GM19452 (cell line): ENCODE results near the gene ISCA2.

ENCODE experiments used
- ATAC-seq: cut with Tn5 transposase; IDR thresholded peaks from one replicate; pipeline ENCODE4 v1.9.1; 2021; ENCODE audit not compliant: unreplicated experiment

Gene ISCA2

DNA sequence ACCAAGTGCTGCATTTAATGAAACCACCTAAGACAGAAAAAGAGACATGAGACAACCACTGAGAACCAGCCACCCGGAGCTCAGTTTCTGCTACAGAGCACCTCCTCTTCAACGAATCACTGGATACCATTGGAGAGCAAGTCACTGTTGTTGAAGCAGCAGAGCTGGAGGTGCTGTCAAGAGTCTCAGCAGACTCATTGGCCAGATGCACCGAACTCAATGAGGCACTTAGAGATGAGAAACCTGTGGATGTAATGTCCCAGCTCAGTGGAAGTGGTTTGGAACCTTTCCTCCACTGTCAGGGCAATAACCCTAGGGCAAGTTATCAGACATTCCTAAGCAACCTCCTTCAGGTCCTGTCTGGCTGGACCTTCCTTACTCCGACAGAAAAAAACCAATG, 13.5 kb upstream of the ISCA2 start:
- no peak for ATAC-seq

DNA sequence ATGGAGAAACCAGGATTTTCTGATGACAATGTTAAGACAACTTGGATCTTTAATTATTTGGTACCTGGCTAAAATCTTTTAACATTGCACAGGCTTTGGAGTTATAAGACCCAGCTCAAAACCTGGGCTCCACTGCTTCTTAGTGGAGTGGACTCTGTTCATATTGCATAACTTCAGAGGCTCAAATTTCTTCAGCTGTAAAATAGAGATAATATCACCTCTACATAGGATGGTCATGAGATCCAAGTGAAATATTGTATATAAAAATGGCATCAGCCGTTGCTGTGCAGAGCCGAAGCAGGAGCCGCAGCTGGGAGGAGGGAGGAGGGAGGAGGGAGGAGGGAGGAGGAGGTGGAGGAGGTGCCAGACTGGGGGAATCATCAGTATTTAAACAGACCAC, 11.0 kb upstream of the ISCA2 start:
- no peak for ATAC-seq

DNA sequence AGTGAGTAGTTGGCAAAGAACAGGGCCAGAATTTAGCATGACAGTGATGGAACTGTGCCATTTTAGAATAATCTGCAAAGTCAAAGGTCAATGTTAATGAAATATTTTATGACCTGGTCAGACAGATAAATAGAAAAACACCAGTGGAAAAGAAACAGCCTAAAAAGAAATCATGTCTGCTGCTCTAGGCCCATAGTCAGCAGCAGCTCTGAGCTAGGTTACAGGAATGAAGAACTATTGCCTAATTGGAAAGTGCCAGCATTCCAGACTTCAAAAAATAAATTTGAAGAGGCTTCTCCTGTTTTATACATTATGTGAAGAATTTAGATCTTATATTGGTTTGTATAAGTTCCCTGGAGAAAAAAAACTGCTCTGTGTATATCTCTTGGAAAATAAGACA, 10.2 kb upstream of the ISCA2 start:
- no peak for ATAC-seq

DNA sequence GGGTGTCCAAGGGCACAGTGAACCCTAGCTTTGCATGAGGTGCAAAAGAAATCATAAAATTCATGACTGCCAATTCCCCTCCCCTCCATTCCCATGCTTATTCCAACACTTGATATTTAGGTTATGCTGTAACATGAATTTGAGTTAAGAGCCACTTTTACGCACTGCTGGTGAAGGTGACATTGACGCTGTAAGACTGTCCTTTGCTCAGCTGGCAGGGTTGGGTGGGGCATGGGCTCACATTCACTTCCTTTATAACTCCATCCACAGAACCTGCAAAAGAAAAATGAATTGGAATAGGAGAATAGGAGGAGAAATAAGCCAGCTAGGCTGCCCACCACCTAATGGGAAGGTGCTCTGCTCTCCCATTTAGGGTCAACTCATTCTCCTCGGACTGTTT, 7.4 kb upstream of the ISCA2 start:
- ATAC-seq = no peak

DNA sequence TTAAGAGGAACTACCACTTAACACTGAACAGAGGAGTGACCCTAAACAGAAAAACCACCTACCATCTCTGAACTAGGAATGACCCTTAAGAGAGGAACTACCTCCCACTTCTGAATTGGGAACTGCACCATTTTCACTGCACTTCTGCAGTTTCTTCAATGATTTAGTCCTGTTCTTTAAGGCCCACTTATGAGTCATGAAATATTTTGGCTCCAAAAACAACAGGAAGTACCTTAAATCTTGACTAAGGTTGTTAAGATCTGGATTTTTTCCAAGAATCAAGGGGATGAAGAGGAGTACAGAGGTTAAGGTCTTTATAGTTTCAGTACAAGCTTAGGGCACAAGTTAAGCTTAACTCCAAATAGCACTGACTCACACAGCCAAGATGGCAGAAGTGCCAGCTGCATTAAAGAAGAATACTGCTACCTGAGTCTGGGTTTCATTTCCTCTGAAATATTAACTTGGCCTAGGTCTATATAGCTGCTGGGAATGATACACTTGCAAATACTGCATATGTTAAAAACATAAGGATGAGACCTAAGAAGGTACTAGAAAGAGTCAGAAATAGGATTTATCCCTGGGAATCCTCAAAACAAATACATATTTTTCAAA, 4.7 kb upstream of the ISCA2 start:
- no peak for ATAC-seq

DNA sequence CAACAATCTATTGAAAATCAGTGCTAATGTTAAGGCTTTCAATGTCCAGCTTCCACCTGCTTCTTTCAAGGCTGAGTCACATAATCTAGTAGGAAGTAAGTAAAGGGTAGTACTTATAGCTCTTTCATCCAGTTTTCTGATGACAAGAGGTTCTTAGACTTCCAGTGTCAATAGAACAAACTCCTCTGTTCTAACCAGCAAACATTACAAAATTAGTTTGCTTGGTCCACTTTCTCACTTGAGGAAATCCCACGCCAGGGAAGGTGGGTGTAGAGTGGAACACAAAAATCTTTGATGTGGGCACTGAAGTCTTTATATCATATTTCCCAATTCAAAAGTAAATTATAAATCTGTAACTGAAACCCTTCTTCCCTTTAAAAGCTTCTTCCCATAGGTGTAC, 3.1 kb upstream of the ISCA2 start:
- ATAC-seq = no peak

DNA sequence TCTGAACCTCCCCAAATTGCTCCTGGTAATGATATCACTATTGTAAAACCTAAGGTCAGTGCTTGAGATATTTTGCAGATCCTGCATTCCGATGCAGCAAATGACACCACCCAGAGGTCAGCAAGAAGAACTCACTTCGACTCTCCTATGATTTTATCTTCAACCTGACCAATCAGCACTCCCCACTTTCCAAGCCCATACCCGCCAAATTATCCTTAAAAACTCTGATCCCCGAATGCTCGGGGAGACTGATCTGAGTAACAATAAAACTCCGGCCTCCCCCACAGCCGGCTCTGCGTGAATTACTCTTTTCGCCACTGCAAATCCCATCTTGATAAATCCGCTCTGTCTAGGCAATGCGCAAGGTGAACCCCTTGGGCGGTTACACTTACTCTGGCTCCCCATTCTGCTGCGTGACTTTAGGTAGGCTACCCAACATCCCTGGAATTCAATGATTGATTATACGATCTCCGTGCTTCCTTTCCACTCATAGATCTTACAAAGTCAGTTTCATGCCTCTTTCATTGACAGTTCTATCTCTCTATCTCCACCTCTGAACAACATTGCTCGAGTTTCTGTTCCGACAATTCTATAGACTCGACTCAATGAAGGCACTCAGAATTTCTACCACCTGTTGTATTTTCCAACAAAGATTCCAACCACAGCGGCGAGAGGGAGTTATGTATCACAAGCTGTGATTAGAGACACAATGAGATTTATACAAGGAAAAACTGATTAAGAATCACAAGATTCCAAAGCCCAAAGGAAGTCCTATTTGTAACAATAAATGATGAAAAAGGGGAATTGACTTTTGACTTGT, 1.4 kb upstream of the ISCA2 start:
- no peak for ATAC-seq

DNA sequence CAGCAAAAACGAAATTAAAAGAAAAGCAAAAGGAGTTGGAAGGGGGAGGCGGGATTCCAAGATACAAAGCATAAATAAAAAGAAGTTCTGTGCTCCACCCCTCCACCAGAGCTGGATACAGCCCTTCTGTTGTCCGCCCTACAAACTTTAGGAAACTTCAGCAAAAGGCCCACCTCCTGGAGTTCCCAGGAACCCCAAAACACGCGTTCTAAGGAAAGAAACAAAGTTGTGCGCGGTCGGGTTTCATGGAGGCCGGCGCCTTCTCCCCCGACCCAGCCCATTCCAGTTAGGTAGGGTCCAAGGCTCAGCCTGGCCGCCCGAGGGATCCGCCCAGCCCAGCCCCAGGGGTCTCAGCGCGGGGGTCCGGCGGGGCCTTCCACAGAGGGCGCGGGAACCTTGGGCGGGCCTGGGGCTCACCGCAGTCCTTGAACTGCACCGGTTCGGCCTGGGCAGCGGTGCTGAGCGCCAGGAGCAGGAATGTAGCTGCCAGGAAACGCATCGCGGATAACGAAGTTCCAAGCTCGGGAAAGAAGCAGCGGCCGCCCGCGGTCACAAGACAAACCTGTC, 706 bp upstream of the ISCA2 start, which contains the start of gene NPC2:
Gene NPC2 (minus strand): TSS at position 530 of the 567 bp plus-strand sequence. CDS start 31 bp downstream, at position 499.
- peak; percentile 15 for ATAC-seq

DNA sequence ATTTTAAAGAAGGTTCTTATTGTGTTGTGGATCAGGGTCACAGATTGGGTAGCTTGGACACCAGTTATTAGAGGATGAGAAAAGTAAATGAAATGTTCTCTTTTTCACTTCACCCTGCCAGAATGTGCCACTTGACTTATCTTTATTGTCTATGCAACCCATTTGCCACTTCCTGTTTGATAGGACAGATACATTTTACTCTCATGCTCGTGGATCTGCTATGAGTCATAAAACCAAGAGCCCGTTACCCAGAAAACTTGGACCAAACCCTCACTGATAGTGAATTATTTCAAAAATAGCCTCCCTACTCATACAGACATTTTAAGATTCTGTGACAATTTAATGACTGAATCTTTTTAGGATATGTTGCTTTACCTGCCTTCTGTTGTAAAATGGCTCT, 1.8 kb downstream of the ISCA2 start:
- ATAC-seq = no peak

DNA sequence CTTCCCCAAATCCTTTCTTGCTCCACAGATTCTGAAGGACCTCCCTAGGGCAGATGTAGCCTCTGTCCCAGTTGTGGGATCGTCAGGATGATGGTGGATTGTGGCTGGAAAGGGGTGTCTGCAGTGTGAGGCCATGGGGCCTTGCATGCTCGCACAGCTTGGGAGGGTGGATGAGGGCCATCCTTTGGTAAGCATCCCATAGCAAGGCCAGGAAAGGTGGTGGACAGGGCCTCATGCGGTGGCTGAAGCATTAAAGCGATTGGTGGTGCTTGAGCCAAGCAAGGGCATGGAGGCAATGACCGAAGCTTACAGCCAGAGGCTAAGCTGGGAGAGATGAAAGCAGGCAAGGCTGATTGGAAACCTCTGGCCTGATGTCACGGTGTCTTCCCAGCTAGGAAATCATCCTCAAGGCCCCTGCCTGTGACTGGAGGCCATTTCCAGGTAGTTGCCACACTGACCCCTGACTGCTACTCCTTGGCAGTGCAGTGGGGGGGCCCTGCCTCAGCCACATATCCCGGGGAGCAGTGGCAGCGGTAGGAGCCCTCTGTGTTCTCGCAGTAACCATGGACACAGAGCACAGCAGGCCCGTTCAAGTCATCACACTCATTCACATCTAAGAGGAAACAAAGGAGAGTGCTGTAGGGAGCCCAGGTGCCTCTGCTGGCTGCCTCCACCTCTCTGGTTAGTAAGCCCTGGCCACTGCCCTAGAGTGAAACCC, 7.0 kb downstream of the ISCA2 start:
- ATAC-seq = no peak

DNA sequence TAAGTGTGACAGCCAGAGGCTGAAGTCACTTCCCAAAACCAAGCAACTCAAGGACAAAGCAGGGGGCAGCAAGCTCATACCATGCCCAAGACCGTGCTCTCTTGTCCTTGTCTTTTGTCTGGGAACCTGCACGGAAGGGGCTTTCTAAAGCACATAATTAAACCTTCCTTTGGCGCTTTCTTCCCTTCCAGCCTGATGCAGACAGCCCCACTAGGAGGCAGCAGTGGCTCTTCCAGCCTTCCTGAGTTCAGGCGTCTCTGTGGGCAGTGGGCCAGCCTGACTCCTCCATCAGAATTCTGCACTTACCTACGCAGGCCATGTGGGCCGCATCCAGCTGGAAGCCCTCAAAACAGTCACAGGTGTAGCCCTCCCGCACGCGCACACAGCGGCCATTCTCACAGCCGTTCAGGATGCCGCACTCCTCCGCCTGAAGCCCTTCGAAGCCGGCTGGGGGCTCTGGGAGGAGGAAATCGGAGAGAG, 7.6 kb downstream of the ISCA2 start:
- ATAC-seq = no peak

DNA sequence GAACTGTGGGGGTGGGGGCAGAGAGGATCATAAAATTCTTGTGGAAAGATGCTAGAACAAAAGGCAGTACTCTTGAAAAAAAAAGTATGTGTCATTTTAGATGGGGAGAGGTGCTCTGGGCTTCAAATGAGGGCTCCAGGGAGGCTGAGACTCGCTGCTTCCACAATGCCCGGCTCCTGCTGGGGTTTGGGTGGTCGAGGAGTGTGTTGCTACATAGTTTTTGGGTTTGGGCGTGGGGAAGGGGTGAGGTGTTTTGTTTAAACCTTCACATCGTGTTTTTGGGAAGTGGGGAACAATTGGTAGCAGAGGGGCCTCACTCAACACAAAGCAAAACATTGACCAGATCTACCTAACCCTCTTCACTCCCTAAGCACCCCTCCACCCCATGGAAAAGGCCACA, 8.1 kb downstream of the ISCA2 start:
- no peak for ATAC-seq

DNA sequence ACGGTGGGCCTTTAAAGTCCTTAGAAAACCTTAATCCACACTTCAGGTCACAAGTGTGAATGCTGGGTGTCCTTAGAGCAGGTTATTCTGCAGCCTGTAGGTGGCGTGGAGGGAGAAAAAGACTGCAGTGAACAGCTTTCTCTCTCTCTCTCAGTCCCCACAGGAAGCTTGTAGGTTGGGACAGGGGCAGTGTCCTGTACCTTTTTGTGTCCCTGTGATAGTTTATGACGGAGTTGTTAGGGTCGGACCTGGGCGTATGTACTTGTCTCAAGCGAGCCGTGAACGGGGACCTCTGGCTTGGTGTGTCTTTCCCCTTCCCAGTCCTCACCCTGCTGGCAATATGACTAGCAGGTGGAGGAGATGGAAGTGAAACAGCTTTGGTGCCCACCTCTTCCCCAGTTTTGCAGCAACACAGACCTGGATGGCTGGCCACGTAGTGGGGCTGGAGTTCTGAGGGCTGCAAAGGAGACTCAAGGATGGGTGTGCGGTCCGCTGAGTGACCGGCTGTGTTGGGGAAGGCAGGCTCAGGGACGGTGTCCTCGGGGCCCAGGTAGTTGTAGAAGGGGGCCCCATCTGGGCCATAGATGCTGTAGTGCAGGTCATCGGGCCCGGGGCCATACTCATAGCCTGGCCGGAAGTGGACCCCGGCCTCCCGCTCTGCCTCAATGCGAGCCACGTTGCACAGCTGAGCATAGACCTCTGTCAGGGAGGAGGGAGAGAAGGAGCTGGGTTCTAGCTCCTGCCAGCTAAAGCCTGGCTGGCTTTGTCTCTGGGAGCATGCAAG, 8.9 kb downstream of the ISCA2 start:
- ATAC-seq = no peak

DNA sequence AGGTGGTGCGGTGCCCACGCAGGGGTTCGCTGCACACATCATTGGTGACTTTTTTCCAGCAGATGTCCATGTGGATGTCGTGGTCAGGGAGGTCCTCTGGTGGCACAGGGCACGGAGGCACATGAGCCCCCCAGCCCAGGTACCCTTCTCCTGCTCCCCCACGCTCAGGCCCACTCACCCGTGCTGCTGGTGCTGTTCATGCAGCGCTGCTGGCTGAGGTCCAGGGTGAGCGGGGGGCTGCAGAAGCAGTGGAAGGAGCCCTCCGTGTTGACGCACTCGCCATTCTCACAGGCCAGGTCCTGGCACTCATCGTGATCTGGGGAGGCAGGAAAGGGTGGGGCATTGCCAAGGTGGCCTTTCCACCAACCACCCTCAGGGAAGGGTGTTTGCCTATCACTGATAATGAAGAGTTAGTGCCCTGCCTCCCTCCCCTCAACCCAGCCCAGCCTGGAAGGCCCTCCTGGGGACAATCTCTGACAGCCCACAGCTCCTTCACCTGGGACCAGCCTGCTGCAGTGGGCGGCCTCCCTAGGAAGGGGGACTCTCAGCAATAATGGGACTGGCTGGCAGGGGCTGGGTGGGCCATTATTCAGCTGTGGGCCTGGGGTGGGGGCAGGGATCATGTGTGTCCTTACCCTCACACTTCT, 9.8 kb downstream of the ISCA2 start:
- no peak for ATAC-seq

DNA sequence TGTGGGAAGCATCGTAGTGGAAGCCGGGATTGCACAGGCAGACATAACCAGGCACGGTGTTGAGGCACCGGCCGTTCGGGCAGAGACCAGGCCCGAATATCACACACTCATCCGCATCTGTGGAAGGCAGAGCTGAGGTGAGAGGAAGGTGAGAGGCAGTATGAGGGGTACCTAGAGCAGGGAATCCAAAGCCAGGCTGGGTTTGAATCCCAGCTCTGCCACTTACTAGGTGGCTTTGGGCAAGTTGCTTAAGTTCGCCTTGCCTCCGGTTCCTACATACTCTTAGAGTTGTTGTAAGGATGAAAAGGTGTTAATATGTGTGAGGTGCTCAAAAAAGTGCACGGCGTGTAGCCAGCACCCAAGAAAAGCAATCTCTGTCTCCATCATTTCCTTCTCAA, 10.4 kb downstream of the ISCA2 start:
- ATAC-seq = no peak

DNA sequence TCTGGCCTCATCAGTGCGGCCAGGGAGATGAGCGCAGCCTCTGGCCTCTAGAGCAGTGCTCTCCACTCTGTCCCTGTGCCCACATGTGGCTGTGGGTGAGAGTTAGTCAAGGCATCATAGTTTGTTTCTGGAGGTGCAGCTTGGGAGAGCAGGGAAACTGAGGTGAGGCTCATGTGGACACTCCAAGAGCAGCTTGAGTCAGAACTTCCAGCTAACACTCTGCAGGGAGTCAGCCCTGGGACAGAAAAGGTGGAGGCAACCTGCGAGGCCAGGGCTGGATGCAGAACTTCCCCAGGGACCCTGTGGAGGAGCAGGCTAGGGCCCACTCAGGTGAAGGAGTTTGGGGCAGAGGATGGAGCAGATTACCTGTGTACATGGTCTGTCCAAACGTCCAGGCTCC, 10.8 kb downstream of the ISCA2 start:
- ATAC-seq = no peak

DNA sequence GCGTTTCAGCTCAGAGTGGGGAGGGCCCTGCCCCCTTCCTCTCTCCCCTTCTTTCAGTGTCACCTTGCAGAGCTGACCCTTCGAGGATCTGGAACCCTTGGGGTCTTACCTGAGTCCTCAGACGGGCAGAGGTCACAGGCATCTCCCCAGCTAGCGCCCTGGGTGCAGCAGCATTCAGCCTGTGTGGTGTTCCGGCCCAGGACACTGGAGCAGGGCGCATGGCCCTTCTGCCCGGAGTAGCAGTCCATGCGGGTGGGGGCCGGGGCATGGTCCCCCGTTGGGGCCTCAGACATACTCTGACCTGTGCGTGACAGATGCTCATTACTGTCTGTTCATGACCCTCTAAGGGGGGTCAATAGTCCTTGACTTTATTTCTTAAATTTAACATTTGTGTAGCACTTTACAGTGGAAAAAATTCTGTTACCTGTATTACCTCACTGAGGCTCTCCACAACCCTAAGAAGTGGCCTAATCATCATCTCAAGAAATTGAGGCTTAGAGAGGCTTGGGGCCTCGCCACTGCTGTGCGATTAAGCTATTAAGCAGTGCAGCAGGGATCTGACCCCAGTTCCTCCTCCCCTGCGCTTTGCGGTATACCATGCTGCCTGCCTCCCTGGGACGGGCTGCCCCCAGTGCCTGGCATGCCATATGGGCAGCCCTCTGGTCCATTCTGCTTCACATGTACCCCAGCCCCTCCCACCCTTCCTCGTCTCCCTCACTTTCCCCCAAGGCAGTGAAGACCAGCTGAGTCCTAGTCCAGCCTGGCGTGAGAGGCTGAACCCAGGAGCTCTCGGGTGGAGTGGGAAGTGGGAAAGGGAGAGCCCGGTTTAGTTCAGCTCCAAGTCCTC, 11.5 kb downstream of the ISCA2 start:
- ATAC-seq = no peak

DNA sequence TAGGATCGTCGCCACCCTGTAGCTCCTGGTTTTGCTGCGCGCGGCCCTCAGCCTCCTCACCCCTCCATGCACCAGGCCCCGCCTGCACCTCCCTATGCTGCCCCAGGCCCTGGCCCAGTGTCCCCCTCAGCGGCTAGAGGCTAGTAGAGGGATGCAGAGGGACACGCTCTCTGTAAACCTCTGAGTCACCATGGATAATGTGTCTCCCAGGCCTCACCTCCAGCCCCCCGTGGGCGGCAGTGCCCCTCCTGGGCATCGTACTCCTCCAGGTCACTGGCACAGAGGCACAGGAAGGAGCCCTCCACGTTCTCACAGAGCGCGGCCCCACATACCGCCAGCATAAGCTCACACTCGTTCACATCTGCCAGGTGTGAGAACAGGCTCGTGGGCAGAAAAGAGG, 12.3 kb downstream of the ISCA2 start:
- no peak for ATAC-seq

DNA sequence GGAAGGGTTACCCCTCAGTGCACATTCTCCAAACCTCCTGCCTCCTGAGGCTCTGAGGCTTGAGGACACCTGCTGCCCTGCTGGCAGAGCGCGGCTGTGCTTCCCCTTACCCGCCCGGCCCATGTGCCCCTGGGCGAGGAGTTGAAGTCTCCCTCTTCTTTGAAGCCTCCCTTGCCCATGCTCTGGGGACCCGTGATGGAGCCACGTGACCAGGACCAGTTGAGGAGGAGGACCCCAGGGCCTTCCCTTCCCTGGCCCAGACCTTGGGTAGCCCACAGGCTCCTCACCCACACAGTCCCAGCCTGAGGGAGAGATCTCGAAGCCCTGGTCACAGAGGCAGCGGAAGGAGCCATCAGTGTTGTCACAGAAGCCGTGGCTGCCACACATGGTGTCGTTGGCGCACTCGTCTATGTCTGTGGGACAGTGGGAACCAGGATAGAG, 12.9 kb downstream of the ISCA2 start:
- ATAC-seq = no peak
